Measurements from ENCODE around the gene SMCO2. TPM values are rescaled to one million over a fixed set of nuclear protein-coding genes. Genes with fewer than 3 reads are reported as not detected.

SMCO2 gene
- total and polyA plus RNA-seq, 4 donors: 0.16 to 0.33 (median 0.31) TPM; not detected in 1

- no peak for TF ChIP-seq CTCF (IDR thresholded peaks at IDR 0.05; ENCODE audit: control extremely low read depth, extremely low read depth)
- no peak overlapping the region for H3K27ac ChIP-seq (ENCODE audit: low read depth in 1 of 2, low read length in 1 of 2)
- H3K9me3 ChIP-seq (ENCODE audit: control insufficient read depth in 4 of 4, insufficient read depth in 3 of 4, low read length in 3 of 4): no peaks in the 10 kb centered on the region
Observed at GRCh38 chr12:27530157-27530922, 83.8 kb downstream of the SMCO2 start.

GRCh38 chr12:27531896-27532295 is 85.4 kb downstream of the SMCO2 start:
- TF ChIP-seq CTCF (IDR thresholded peaks at IDR 0.05; ENCODE audit: control extremely low read depth, extremely low read depth): no peak
- ATAC-seq (ENCODE audit: insufficient read depth, low FRiP score) (no peak), DNase-seq (peak in 2 of 3 donors; percentile 68 to 77)
- H3K4me3 ChIP-seq: no peak overlapping the region
- peaks cover 0 to 4% (median 3%) of the 10 kb centered on the region in 4 donors for H3K36me3 ChIP-seq (ENCODE audit: control insufficient read depth in 4 of 4, insufficient read depth in 4 of 4, low read length in 4 of 4)
- no peak overlapping the region for H3K27ac ChIP-seq (ENCODE audit: low read depth in 1 of 2, low read length in 1 of 2)
- H3K9me3 ChIP-seq (ENCODE audit: control insufficient read depth in 4 of 4, insufficient read depth in 3 of 4, low read length in 3 of 4): peaks cover 0 to 2% (median 0%) of the 10 kb centered on the region in 4 donors
- 64 to 68% methylated on average over 4 of the region's 4 CpGs for WGBS, 2 donors
- H3K4me1 ChIP-seq (ENCODE audit: control insufficient read depth in 5 of 5, insufficient read depth in 5 of 5, low read length in 5 of 5): peaks cover 4 to 48% (median 11%) of the 10 kb centered on the region in 5 donors
- no peaks in the 10 kb centered on the region for H3K27me3 ChIP-seq (ENCODE audit: control insufficient read depth in 3 of 3, insufficient read depth in 3 of 3, low read length in 2 of 3)
- H3K9ac ChIP-seq (ENCODE audit: insufficient read depth in 1 of 2, low read length in 2 of 2): no peak overlapping the region

More at GRCh38 chr12:27530157-27530922, 83.8 kb downstream of the SMCO2 start:
- Histone ChIP-seq H3K36me3 (ENCODE audit: control insufficient read depth in 4 of 4, insufficient read depth in 4 of 4, low read length in 4 of 4) (peaks cover 0 to under 1% (median under 1%) of the 10 kb centered on the region in 4 donors), H3K27me3 (ENCODE audit: control insufficient read depth in 3 of 3, insufficient read depth in 3 of 3, low read length in 2 of 3) (no peaks in the 10 kb centered on the region), H3K9ac (ENCODE audit: insufficient read depth in 1 of 2, low read length in 2 of 2) (no peak overlapping the region), H3K4me3 (no peak overlapping the region), H3K4me1 (ENCODE audit: control insufficient read depth in 5 of 5, insufficient read depth in 5 of 5, low read length in 5 of 5) (peaks cover 4 to 51% (median 16%) of the 10 kb centered on the region in 5 donors)
- WGBS, 2 donors: 78 to 80% methylated on average over 7 of the region's 7 CpGs
- ATAC-seq (ENCODE audit: insufficient read depth, low FRiP score): no peak
- DNase-seq: no peak

GRCh38 chr12:27534060-27534764 is 87.7 kb downstream of the SMCO2 start:
- no peak overlapping the region for H3K4me3 ChIP-seq
- peaks cover 0 to 4% (median 3%) of the 10 kb centered on the region in 4 donors for H3K36me3 ChIP-seq (ENCODE audit: control insufficient read depth in 4 of 4, insufficient read depth in 4 of 4, low read length in 4 of 4)
- peaks cover 0 to 2% (median 0%) of the 10 kb centered on the region in 4 donors for H3K9me3 ChIP-seq (ENCODE audit: control insufficient read depth in 4 of 4, insufficient read depth in 3 of 4, low read length in 3 of 4)
- TF ChIP-seq CTCF (IDR thresholded peaks at IDR 0.05; ENCODE audit: control extremely low read depth, extremely low read depth): no peak
- peaks cover 4 to 54% (median 15%) of the 10 kb centered on the region in 5 donors for H3K4me1 ChIP-seq (ENCODE audit: control insufficient read depth in 5 of 5, insufficient read depth in 5 of 5, low read length in 5 of 5)
- no peak for ATAC-seq (ENCODE audit: insufficient read depth, low FRiP score)
- H3K27ac ChIP-seq (ENCODE audit: low read depth in 1 of 2, low read length in 1 of 2): no peak overlapping the region
- H3K27me3 ChIP-seq (ENCODE audit: control insufficient read depth in 3 of 3, insufficient read depth in 3 of 3, low read length in 2 of 3): no peaks in the 10 kb centered on the region
- WGBS, 2 donors: 77 to 80% methylated on average over 6 of the region's 6 CpGs
- no peak overlapping the region for H3K9ac ChIP-seq (ENCODE audit: insufficient read depth in 1 of 2, low read length in 2 of 2)
- DNase-seq: no peak

Data from lung (tissue), 12 donors.